Astrocyte of the spinal cord (primary cell): ENCODE measurements around the gene B4GALNT1.
"Not testable (repeated sequence)": the region's sequence is repeated elsewhere in the genome, so short reads cannot be mapped to it uniquely, and the experiment has no call there.

Experiments
- DNase-seq: peaks from one replicate; pipeline ENCODE4 v3.0.0; 2011; ENCODE audit warnings: low read depth, low spot score
- H3K4me3 ChIP-seq: 2 replicates; pipeline ENCODE4 v1.5.1; 2011; ENCODE audit warnings: low read depth, mild to moderate bottlenecking, low read length, moderate library complexity
- in situ Hi-C: cut with HindIII; loops from 2 replicates; pipeline ENCODE4 v1.10.0; 2017; ENCODE audit warnings: low sequenced_read_pairs
- TF ChIP-seq, protein P1 (sequence below): IDR thresholded peaks from 2 replicates; pipeline ENCODE4 v1.5.1; 2012; ENCODE audit warnings: low read depth, mild to moderate bottlenecking, low read length, inconsistent platforms

B4GALNT1 gene

DNA sequence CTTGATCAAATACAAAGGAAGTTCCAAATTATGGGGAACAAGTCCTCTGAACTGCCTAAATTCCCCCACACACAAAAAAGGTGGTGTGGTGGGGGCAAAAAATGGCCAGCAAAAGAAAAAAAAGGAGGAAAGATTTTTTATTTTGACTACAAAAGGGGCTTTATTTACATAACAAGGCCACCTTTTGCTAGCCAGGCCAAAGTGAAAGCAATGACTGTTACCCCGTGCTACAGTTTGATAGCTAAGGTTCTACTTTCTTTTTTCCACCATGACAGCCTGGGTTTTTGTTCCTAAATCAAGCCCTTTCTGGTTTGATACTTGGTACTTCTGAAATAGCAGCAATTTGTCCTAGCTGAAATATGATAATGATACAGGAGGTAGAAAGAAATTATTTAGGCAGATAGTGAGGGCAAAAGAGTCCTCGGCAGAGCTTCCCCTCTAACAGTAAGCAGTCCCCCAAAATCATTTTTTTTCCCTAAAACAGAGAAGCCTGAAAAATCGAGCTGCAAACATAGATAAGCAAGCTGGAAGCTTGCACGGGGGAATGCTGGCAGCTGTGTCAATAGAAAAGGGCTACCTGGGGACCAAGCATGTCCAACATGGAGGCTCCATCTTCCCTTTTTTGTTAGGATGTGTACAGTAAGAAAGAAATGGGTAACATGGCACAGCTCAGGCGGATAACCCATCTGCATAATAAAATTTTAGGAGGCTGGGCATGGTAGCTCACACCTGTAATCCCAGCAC lies 8.9 kb upstream of the B4GALNT1 start:
- TF ChIP-seq, protein P1, sequence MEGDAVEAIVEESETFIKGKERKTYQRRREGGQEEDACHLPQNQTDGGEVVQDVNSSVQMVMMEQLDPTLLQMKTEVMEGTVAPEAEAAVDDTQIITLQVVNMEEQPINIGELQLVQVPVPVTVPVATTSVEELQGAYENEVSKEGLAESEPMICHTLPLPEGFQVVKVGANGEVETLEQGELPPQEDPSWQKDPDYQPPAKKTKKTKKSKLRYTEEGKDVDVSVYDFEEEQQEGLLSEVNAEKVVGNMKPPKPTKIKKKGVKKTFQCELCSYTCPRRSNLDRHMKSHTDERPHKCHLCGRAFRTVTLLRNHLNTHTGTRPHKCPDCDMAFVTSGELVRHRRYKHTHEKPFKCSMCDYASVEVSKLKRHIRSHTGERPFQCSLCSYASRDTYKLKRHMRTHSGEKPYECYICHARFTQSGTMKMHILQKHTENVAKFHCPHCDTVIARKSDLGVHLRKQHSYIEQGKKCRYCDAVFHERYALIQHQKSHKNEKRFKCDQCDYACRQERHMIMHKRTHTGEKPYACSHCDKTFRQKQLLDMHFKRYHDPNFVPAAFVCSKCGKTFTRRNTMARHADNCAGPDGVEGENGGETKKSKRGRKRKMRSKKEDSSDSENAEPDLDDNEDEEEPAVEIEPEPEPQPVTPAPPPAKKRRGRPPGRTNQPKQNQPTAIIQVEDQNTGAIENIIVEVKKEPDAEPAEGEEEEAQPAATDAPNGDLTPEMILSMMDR, result no peak
- DNase-seq, result no peak
- no peak overlapping the region for H3K4me3 ChIP-seq
- in situ Hi-C loops, result no loop called here

DNA sequence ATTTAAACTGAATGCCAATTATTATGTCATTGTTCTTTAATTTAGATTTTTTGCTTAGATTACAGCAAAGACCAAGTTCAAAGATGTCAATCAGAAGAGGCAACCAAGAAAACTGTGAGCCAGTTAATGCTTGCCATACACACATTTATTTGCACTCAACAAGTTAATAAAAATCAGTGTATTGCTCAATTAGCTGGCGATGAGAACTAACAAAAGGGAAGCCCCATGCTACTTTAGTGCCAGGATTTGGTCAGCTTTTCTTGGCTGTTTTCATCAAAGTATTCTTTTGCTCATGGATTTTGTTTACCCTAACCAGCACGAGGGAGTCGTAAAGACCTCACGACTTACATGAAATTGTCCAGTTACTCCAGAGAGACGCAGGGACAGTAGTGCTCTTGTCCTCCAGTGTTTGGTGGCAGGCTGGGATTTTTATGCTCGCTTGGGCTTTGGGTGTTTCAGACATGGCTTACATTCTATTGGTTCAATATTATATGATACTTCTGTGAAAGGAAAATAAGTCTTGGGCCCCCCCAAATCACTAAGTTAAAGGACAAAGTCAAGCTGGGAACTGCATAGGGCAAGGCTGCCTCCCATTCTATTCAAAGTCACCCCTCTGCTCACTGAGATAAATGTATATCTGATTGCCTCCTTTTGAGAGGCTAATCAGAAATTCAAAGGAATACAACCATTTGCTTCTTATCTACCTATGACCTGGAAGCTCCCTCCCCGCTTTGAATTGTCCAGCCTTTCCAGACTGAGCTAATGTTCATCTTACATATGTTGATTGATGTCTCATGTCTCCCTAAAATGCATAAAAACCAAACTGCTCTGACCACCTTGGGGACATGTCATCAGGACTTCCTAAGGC lies 7.4 kb upstream of the B4GALNT1 start:
- TF ChIP-seq, protein P1, result no peak
- H3K4me3 ChIP-seq, result no peak overlapping the region
- no peak for DNase-seq
- in situ Hi-C loops, result no loop called here

DNA sequence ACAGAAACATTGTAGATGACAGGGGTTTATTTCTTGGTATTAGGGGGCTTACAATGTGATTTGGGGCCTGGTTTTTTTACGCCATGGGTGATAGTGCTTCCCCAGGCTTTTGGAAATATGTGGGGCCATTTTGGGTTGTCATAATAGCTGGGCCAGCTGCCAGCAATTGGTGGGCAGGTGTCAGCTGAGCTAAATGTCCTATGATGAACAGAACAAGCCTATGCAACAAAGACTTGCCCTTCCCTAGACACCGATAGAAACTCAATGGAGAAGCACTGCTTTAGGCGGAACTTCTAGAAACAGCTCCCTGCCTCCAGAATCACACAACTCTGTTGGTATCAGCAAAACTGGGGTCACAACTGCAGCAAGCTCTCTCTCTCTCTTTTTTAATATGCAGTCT lies 5.1 kb upstream of the B4GALNT1 start:
- in situ Hi-C loops, result no loop called here
- DNase-seq, result no peak
- TF ChIP-seq, protein P1, result no peak

DNA sequence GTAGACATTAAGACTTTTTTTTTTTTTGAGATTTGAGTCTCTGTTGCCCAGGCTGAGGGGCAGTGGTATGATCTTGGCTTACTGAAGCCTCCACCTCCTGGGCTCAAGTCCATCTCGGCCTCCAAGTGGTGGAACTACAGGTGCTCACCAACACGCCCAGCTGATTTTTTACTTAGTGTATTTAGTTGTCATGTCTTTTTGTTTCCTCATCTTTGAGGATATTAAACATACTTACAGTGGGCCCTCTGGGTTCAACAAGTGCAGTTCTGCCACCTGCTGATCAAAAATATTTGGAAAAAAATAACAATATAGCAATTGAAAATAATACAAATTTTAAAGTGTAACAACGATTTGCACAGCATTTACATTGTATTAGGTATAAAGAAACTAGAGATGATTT lies 4.4 kb upstream of the B4GALNT1 start:
- TF ChIP-seq, protein P1, result no peak
- in situ Hi-C loops, result no loop called here
- DNase-seq, result no peak
- no peak overlapping the region for H3K4me3 ChIP-seq

More for the DNA sequence above, 5.1 kb upstream of the B4GALNT1 start:
- no peak overlapping the region for H3K4me3 ChIP-seq

DNA sequence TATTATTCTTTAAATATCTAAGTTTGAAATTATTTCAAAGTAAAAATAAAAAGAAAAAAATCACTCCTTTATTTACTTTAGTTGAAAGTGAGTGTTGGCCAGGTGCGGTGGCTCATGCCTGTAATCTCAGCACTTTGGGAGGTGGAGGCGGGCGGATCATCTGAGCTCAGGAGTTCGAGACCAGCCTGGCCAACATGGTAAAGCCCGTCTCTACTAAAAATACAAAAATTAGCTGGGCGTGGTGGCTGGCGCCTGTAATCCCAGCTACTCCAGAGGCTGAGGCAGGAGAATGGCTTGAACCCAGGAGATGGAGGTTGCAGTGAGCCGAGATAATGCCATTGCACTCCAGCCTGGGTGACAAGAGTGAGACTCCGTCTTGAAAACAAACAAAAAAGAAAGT lies 3.7 kb upstream of the B4GALNT1 start:
- H3K4me3 ChIP-seq, in situ Hi-C loops, DNase-seq: not testable (repeated sequence)

DNA sequence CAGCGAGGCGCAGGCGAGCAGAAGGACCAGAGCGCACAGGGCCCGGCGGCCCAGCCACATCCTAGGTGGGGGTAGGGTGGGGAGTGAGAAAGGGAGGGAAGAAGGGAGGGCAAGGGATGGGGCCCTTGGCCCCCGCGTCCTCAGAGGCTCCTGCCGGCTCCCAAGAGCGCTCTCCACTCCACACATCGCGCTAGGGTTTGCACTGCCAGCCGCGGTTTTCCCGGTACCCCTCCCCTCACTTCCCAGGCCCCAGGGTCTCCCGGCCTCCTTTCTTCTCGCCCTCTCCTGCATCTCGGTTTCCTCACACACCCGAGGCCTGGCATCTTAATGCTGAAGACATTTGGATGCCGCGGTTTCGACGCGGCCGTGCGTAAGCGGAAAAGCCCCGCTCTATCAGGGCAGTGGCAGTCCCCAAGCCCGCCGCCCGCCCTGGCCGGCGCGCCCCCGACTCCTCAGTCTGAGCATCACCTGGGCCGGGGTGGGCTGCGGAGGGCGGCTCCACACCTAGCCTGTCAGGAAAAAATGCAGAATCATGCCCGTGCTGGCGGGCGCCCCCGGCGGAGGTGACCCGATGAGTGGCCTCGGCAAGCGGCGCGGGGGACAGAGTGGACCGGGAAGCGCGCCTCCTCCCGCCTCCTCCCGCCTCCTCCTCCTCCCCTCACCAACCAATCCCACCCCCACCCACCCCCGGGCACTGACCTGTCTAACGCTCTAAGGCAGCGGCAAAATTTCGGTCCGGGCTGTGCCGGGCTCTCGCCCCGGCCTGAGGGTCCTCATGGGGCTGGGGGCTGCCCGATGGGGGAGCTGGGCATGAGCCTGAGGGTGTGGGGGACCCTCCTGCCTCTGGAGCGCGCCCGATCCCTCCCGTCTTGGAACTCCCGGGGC lies 686 bp downstream of the B4GALNT1 start:
- TF ChIP-seq, protein P1, result peak; percentile 1
- in situ Hi-C loops, result no loop called here
- peak overlapping the region; percentile 49 for H3K4me3 ChIP-seq
- DNase-seq, result no peak
